ENCODE measurements around the gene SLC4A1AP. TPM values are rescaled to one million over a fixed set of nuclear protein-coding genes. Genes with fewer than 3 reads are reported as not detected.
A peak's percentile ranks its signal among the peaks of the same experiment; 100 is the strongest.

SLC4A1AP gene
- total RNA-seq, 1 experiment from 2014 or later: 29.7 TPM

DNA sequence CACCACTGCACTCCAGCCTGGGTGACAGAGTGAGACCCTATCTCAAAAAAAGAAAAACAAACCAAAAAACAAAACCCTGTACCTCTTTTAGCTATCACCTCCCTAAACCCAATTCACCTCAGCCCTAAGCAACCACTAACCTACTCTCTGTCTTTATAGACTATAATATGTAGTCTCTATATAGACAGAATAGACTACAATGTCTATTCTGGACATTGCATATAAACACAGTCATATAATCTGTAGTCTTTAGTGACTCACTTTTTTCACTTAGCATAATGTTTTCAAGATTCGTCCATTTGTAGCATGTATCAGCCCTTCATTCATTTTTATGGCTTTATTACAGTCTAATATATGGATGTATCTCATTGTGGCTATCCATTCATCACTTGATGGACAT, 70.6 kb downstream of the SLC4A1AP start:
- ChIA-PET POLR2A (ENCODE audit: low non-redundant PET) (no interaction called here), CTCF (no interaction called here)
- intact Hi-C loops (cut with micrococcal nuclease; ENCODE audit: unreplicated experiment): no loop called here

DNA sequence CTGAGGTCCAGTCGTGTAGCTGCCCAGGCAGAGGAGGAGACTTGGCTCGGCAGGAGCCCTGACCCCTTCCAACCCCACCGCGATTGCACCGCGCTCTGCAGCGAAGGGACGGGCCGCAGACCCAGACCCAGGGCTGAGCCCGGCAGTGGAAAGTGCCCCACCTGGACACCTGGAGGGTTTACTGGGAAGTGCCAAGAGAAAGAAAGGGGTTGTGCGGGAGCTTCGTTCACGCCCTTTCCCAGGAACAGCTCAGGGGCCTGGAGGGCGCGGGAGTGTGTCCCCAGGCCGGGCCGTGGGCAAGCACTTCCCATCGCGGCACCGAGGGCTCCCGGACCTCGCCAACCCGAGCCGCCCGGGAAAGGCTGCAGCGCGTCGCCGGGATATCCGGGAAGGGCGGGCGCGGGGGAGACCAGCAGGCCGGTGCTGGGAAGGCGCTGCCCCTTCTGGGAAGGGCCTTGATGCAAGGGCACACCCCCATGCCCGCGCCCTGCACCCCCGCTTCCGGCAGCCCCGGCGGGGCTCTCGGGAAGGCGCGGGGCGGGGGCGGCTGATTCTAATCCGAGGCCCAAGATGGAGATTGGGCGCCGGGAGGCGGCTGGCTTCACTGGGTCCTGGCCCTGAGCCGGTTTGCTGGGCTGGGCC, 71.7 kb downstream of the SLC4A1AP start:
- CTCF ChIA-PET: no interaction called here
- Histone ChIP-seq H3K9me3 (ENCODE audit: low read depth, low read length, poor library complexity, severe bottlenecking) (no peaks in the 10 kb centered on the region), H3K27ac (ENCODE audit: low read depth, low read length, poor library complexity, severe bottlenecking) (no peak overlapping the region), H3K36me3 (ENCODE audit: insufficient read depth, low read length, poor library complexity, severe bottlenecking) (no peaks in the 10 kb centered on the region), H3K4me3 (ENCODE audit: low read depth, low read length, poor library complexity, severe bottlenecking) (peak overlapping the region; percentile 30), H3K4me1 (ENCODE audit: insufficient read depth, low read length, poor library complexity, severe bottlenecking) (no peaks in the 10 kb centered on the region), H3K27me3 (replicated peaks; ENCODE audit: insufficient read depth, low read depth, low read length, poor library complexity) (no peaks in the 10 kb centered on the region)
- POLR2A ChIA-PET (ENCODE audit: low non-redundant PET): interaction anchor here (0.7 kb wide), 1 partner anchor 22 kb away, joined by 3 read pairs; no protein-coding TSS in a partner anchor
- no peak for TF ChIP-seq CTCF (conservative IDR thresholded peaks at IDR 0.05; ENCODE audit: low read depth, low read length)
- TF ChIP-seq EZH2 (IDR thresholded peaks at IDR 0.05; ENCODE audit: borderline replicate concordance, low read depth, low read length, poor library complexity, severe bottlenecking): no peak
- intact Hi-C loops (cut with micrococcal nuclease; ENCODE audit: unreplicated experiment): no loop called here
- BruUV-seq (replicated peaks): no TSS peak
- peak; percentile 51 for DNase-seq (ENCODE audit: low spot score)

More for the DNA sequence above, 70.6 kb downstream of the SLC4A1AP start:
- H3K36me3 ChIP-seq (ENCODE audit: insufficient read depth, low read length, poor library complexity, severe bottlenecking): no peaks in the 10 kb centered on the region
- no TSS peak for BruUV-seq (replicated peaks)
- TF ChIP-seq EZH2 (IDR thresholded peaks at IDR 0.05; ENCODE audit: borderline replicate concordance, low read depth, low read length, poor library complexity, severe bottlenecking): no peak
- no peak for TF ChIP-seq CTCF (conservative IDR thresholded peaks at IDR 0.05; ENCODE audit: low read depth, low read length)
- no peaks in the 10 kb centered on the region for H3K27me3 ChIP-seq (replicated peaks; ENCODE audit: insufficient read depth, low read depth, low read length, poor library complexity)
- no peaks in the 10 kb centered on the region for H3K9me3 ChIP-seq (ENCODE audit: low read depth, low read length, poor library complexity, severe bottlenecking)
- no peak overlapping the region for H3K27ac ChIP-seq (ENCODE audit: low read depth, low read length, poor library complexity, severe bottlenecking)
- DNase-seq (ENCODE audit: low spot score): no peak
- H3K4me1 ChIP-seq (ENCODE audit: insufficient read depth, low read length, poor library complexity, severe bottlenecking): no peaks in the 10 kb centered on the region
- no peak overlapping the region for H3K4me3 ChIP-seq (ENCODE audit: low read depth, low read length, poor library complexity, severe bottlenecking)

DNA sequence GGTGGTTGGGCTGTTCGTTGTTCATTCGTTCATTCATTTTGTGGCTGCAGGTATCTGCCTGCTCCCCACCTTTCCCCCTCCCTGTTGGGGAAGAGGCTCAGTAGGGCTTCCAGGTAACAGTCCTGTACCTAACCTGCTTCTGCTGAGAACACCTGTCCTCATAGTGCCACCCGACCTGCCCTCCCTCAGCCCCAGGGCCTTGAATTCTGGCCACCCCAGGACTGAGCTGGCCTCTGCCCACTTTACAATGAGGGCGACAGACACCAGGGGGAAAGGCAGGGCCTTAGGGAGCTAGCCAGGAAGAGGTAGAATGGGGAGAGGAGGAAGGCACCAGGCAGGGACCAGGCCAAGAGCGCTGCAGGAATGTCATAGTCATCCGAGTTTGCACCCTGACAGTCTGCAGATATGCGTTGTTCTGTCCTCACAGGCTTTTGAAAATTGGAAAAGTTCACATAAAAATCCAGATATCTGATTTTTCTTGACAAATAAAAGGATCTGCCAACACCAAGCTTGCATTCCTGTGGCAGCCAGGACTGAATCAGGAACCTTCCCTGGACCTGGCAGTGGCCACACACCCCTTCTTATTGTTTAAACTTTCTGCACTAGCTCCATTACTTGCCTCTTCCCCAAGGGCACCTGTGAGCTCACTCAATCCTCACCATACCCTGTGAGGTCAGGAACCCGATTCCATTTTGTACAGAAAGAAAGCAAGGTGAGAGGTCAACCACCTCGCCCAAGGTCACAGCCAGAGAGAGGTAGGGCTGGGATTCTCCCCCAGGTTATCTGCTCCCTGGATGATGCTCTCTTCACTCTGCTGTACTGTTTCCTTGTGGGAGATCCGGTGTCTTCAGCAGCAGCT, 72.6 kb downstream of the SLC4A1AP start:
- intact Hi-C loops (cut with micrococcal nuclease; ENCODE audit: unreplicated experiment): no loop called here
- Histone ChIP-seq H3K9me3 (ENCODE audit: low read depth, low read length, poor library complexity, severe bottlenecking) (no peaks in the 10 kb centered on the region), H3K27ac (ENCODE audit: low read depth, low read length, poor library complexity, severe bottlenecking) (no peak overlapping the region), H3K4me1 (ENCODE audit: insufficient read depth, low read length, poor library complexity, severe bottlenecking) (no peaks in the 10 kb centered on the region), H3K36me3 (ENCODE audit: insufficient read depth, low read length, poor library complexity, severe bottlenecking) (no peaks in the 10 kb centered on the region), H3K4me3 (ENCODE audit: low read depth, low read length, poor library complexity, severe bottlenecking) (peak overlapping the region; percentile 30), H3K27me3 (replicated peaks; ENCODE audit: insufficient read depth, low read depth, low read length, poor library complexity) (no peaks in the 10 kb centered on the region)
- ChIA-PET POLR2A (ENCODE audit: low non-redundant PET) (no interaction called here), CTCF (interaction anchor here (0.6 kb wide), 1 partner anchor 309 kb away, joined by 7 read pairs; no protein-coding TSS in a partner anchor)
- no peak for DNase-seq (ENCODE audit: low spot score)
- BruUV-seq (replicated peaks): no TSS peak
- no peak for TF ChIP-seq EZH2 (IDR thresholded peaks at IDR 0.05; ENCODE audit: borderline replicate concordance, low read depth, low read length, poor library complexity, severe bottlenecking)
- TF ChIP-seq CTCF (conservative IDR thresholded peaks at IDR 0.05; ENCODE audit: low read depth, low read length): no peak

Measured in A673 (cell line).